Uterine smooth muscle cell (primary cell): ENCODE measurements around the gene C5orf63. TPM values are rescaled to one million over a fixed set of nuclear protein-coding genes. Genes with fewer than 3 reads are reported as not detected.

ENCODE experiments used
- total RNA-seq: library from RNA; depleted of rRNA; stranded (reverse); fragments of >200 nt; gene quantifications from 2 replicates; pipeline ENCODE4 v1.2.3, GENCODE V29; 2014

The C5orf63 gene
- 2.7 and 3.1 TPM in 2 replicates for total RNA-seq

GRCh38 chr5:127072861-127073846, at the start of gene C5orf63:
Gene C5orf63 (minus strand): TSS chr5:127073502. CDS start chr5:127058995, 14,507 bp downstream.

GRCh38 chr5:127030259-127031146, 42.8 kb downstream of the C5orf63 start, which contains the start of gene MARCHF3:
Gene MARCHF3 (minus strand): TSS chr5:127030558. CDS start chr5:126918171, 112,387 bp downstream.

Other genes with a start within 250 kb of the C5orf63 start
- 10.7 and 11.2 TPM in 2 replicates for gene MARCHF3, start 42.9 kb downstream of the C5orf63 start, total RNA-seq
- 0.12 and 0.22 TPM in 2 replicates for gene MEGF10, start 217.3 kb upstream of the C5orf63 start, total RNA-seq